GM23338 (cell line): ENCODE data around the gene TRAF1. TPM values are rescaled to one million over a fixed set of nuclear protein-coding genes. Genes with fewer than 3 reads are reported as not detected.

ENCODE experiments used
- ATAC-seq: fragments of 200-7000 bp; cut with Tn5 transposase; 3 replicates; pipeline ENCODE4 v1.9.1; 2020
- DNase-seq: peaks from one replicate; pipeline ENCODE4 v3.0.0-alpha.2; 2015; ENCODE audit warnings: low spot score
- H2AFZ ChIP-seq: fragments of 200-600 bp; sonication (generic); 2 replicates; pipeline ENCODE4 v1.8.0; 2016; ENCODE audit warnings: antibody characterized with exemption, mild to moderate bottlenecking, moderate library complexity
- H3F3A ChIP-seq: fragments of 200-600 bp; sonication (generic); replicated peaks from 2 replicates; pipeline ENCODE4 v1.8.0; 2017; ENCODE audit warnings: antibody characterized with exemption, mixed run types, low read depth
- H3K27ac ChIP-seq: fragments of 200-600 bp; sonication (generic); 2 replicates; pipeline ENCODE4 v1.6.1; 2016; ENCODE audit warnings: low read depth
- H3K27me3 ChIP-seq: fragments of 200-600 bp; sonication (generic); 2 replicates; pipeline ENCODE4 v1.8.0; 2016; ENCODE audit warnings: mild to moderate bottlenecking, mixed run types, moderate library complexity; ENCODE audit not compliant: insufficient read depth
- H3K36me3 ChIP-seq: fragments of 200-600 bp; sonication (generic); 2 replicates; pipeline ENCODE4 v1.8.0; 2016; ENCODE audit warnings: mild to moderate bottlenecking; ENCODE audit not compliant: insufficient read depth
- H3K4me1 ChIP-seq: fragments of 200-600 bp; sonication (generic); 2 replicates; pipeline ENCODE4 v1.8.0; 2016; ENCODE audit warnings: mild to moderate bottlenecking, moderate library complexity; ENCODE audit not compliant: insufficient read depth
- H3K4me2 ChIP-seq: fragments of 200-600 bp; sonication (generic); 2 replicates; pipeline ENCODE4 v1.7.1; 2017; ENCODE audit warnings: mixed run types
- H3K4me3 ChIP-seq: fragments of 200-600 bp; sonication (generic); 2 replicates; pipeline ENCODE4 v1.6.1; 2016; ENCODE audit warnings: mixed run types
- H3K79me2 ChIP-seq: fragments of 200-600 bp; sonication (generic); replicated peaks from 2 replicates; pipeline ENCODE4 v1.8.0; 2017; ENCODE audit warnings: mild to moderate bottlenecking; ENCODE audit not compliant: insufficient read depth
- H3K9me2 ChIP-seq: fragments of 200-600 bp; sonication (generic); 2 replicates; pipeline ENCODE4 v1.8.0; 2017; ENCODE audit not compliant: insufficient read depth
- H4K20me1 ChIP-seq: fragments of 200-600 bp; sonication (generic); replicated peaks from 2 replicates; pipeline ENCODE4 v1.8.0; 2017; ENCODE audit warnings: mild to moderate bottlenecking; ENCODE audit not compliant: insufficient read depth
- H3K27ac Mint-ChIP-seq: 2 replicates; pipeline ENCODE4 v1.8.0; 2020; ENCODE audit warnings: inconsistent platforms, mild to moderate bottlenecking, moderate library complexity, mixed read lengths
- H3K27me3 Mint-ChIP-seq: 3 replicates; pipeline ENCODE4 v1.8.0; 2022; ENCODE audit warnings: low read depth, mild to moderate bottlenecking, moderate library complexity, mixed read lengths, inconsistent platforms; ENCODE audit not compliant: insufficient read depth, poor library complexity
- H3K36me3 Mint-ChIP-seq: 3 replicates; pipeline ENCODE4 v1.8.0; 2021; ENCODE audit warnings: low read depth, mild to moderate bottlenecking, inconsistent platforms, moderate library complexity, mixed read lengths
- H3K4me1 Mint-ChIP-seq: 3 replicates; pipeline ENCODE4 v1.8.0; 2020; ENCODE audit warnings: mild to moderate bottlenecking, inconsistent platforms, mixed read lengths
- H3K4me3 Mint-ChIP-seq: 3 replicates; pipeline ENCODE4 v1.8.0; 2021; ENCODE audit warnings: moderate library complexity, mild to moderate bottlenecking, inconsistent platforms, mixed read lengths
- H3K9me3 Mint-ChIP-seq: 3 replicates; pipeline ENCODE4 v1.8.0; 2020; ENCODE audit warnings: moderate library complexity, mild to moderate bottlenecking, inconsistent platforms, mixed read lengths
- CREB1 ChIP-seq: fragments of 250-450 bp; sonication (Bioruptor Pico); IDR thresholded peaks from 2 replicates; pipeline ENCODE4 v1.5.0; 2020; ENCODE audit warnings: low read depth, mild to moderate bottlenecking, moderate library complexity
- CTCF ChIP-seq, 2 experiments: fragments of 200-600 bp in 1 of 2; sonication (generic) in 1 of 2; conservative IDR thresholded peaks; 2 replicates each; pipeline versions ENCODE4 v1.5.1 to v1.6.1; 2016 to 2017; ENCODE audit warnings: antibody characterized with exemption in 2 of 2, low read depth in 2 of 2, mild to moderate bottlenecking in 2 of 2, moderate library complexity in 1 of 2
- ETS1 ChIP-seq: IDR thresholded peaks from 2 replicates; pipeline ENCODE4 v1.6.1; 2016; ENCODE audit warnings: antibody characterized with exemption
- EZH2 ChIP-seq: fragments of 200-600 bp; sonication (generic); IDR thresholded peaks from one replicate; pipeline ENCODE4 v1.8.0; 2017; ENCODE audit warnings: antibody characterized with exemption, mild to moderate bottlenecking, low read depth; ENCODE audit not compliant: unreplicated experiment
- EZH2phosphoT487 ChIP-seq: fragments of 200-600 bp; sonication (generic); IDR thresholded peaks from one replicate; pipeline ENCODE4 v1.8.1; 2018; ENCODE audit warnings: antibody characterized with exemption; ENCODE audit not compliant: unreplicated experiment
- JUNB ChIP-seq: IDR thresholded peaks from one replicate; pipeline ENCODE4 v1.6.1; 2016; ENCODE audit warnings: antibody characterized with exemption; ENCODE audit not compliant: unreplicated experiment
- NANOG ChIP-seq: IDR thresholded peaks from 2 replicates; pipeline ENCODE4 v1.6.1; 2016; ENCODE audit warnings: antibody characterized with exemption, borderline replicate concordance
- POLR2AphosphoS5 ChIP-seq: IDR thresholded peaks from 2 replicates; pipeline ENCODE4 v1.6.1; 2016; ENCODE audit warnings: antibody characterized with exemption, low read depth
- REST ChIP-seq: IDR thresholded peaks from one replicate; pipeline ENCODE4 v1.6.1; 2018; ENCODE audit warnings: antibody characterized with exemption; ENCODE audit not compliant: unreplicated experiment
- STAT1 ChIP-seq: IDR thresholded peaks from one replicate; pipeline ENCODE4 v1.6.1; 2016; ENCODE audit warnings: antibody characterized with exemption; ENCODE audit not compliant: unreplicated experiment
- ZNF114 ChIP-seq: fragments of 250-450 bp; sonication (Bioruptor Pico); IDR thresholded peaks from 2 replicates; pipeline ENCODE4 v1.5.0; 2020; ENCODE audit warnings: mild to moderate bottlenecking, moderate library complexity
- ZNF331 ChIP-seq: fragments of 250-450 bp; sonication (Bioruptor Pico); IDR thresholded peaks from 2 replicates; pipeline ENCODE4 v1.5.0; 2020; ENCODE audit warnings: low read depth, mild to moderate bottlenecking, moderate library complexity
- polyA plus RNA-seq: library from polyadenylated mRNA; unstranded; fragments of >200 nt; fragmentation: Nextera tagmentation; extraction: Ambion mirVana; gene quantifications from 2 replicates; pipeline ENCODE4 v1.2.1, GENCODE V29; 2016
- total RNA-seq: library from RNA; depleted of rRNA; stranded (reverse); fragments of >200 nt; shearing (Covaris generic); gene quantifications from 2 replicates; pipeline ENCODE4 v1.2.3, GENCODE V29; 2014

The TRAF1 gene
- total and polyA plus RNA-seq, 2 experiments from 2014 or later, result 0.39 to 1.4 TPM

GRCh38 chr9:120883608-120883996, 43.0 kb downstream of the TRAF1 start:
- H3K4me2 ChIP-seq, result no peak overlapping the region
- Mint-ChIP-seq H3K36me3 (no peaks in the 10 kb centered on the region), H3K4me3 (no peak overlapping the region)

More at GRCh38 chr9:120883608-120883996, 43.0 kb downstream of the TRAF1 start:
- peaks cover 13% of the 10 kb centered on the region for H3K4me1 Mint-ChIP-seq
- Histone ChIP-seq H3K4me3 (no peak overlapping the region), H3K79me2 (no peaks in the 10 kb centered on the region), H3K9me2 (no peaks in the 10 kb centered on the region), H3K27me3 (no peaks in the 10 kb centered on the region), H3K36me3 (no peaks in the 10 kb centered on the region), H3K4me1 (peaks cover under 1% of the 10 kb centered on the region; the same call in 1 of the 2 replicates), H3F3A (no peaks in the 10 kb centered on the region), H2AFZ (no peak overlapping the region), H4K20me1 (no peaks in the 10 kb centered on the region), H3K27ac (no peak overlapping the region)
- no peak overlapping the region for H3K27ac Mint-ChIP-seq
- DNase-seq, result no peak
- ATAC-seq, result no peak
- H3K9me3 Mint-ChIP-seq, result no peaks in the 10 kb centered on the region
- H3K27me3 Mint-ChIP-seq, result peaks cover 11% of the 10 kb centered on the region
- no peak for TF ChIP-seq CREB1 (CRISPR knock-in tag)
- TF ChIP-seq CTCF (conservative IDR thresholded peaks at IDR 0.05; ENCODE audit: low read depth in 2 of 2), result no peak
- TF ChIP-seq ETS1, result no peak
- no peak for TF ChIP-seq REST
- no peak for TF ChIP-seq JUNB
- TF ChIP-seq ZNF114, result no peak
- TF ChIP-seq NANOG, result no peak
- no peak for TF ChIP-seq EZH2phosphoT487
- no peak for TF ChIP-seq STAT1
- no peak for TF ChIP-seq POLR2AphosphoS5
- no peak for TF ChIP-seq EZH2
- no peak for TF ChIP-seq ZNF331 (CRISPR knock-in tag)
